Measurements from ENCODE around the gene FIGNL1. TPM values are rescaled to one million over a fixed set of nuclear protein-coding genes. Genes with fewer than 3 reads are reported as not detected.

Gene FIGNL1
- total and polyA plus RNA-seq, 2 of the 4 experiments (the other 2 are of a cell fraction): 8.2 to 27.1 TPM

- no peak overlapping the region for H2AK9ac ChIP-seq (replicated peaks; ENCODE audit: low read depth, low read length, poor library complexity)
- no peak overlapping the region for H3K9ac ChIP-seq (ENCODE audit: low read depth, low read length)
- H3K36me3 ChIP-seq (ENCODE audit: control insufficient read depth, insufficient read depth, low read length): no peaks in the 10 kb centered on the region
- H3K18ac ChIP-seq (ENCODE audit: low read depth, low read length): no peak overlapping the region
- no peak overlapping the region for H4K8ac ChIP-seq (ENCODE audit: low read depth in 2 of 2, low read length in 2 of 2)
- intact Hi-C loops (cut with micrococcal nuclease) (no loop called here), dilution Hi-C loops (cut with HindIII; ENCODE audit: low sequenced_read_pairs, unreplicated experiment) (no loop called here), in situ Hi-C loops (cut with MboI; ENCODE audit: low sequenced_read_pairs) (no loop called here)
- H3K14ac ChIP-seq (replicated peaks; ENCODE audit: low read depth, low read length): no peak overlapping the region
- H3K4me2 ChIP-seq (ENCODE audit: low read depth, low read length): no peak overlapping the region
- H4K91ac ChIP-seq (ENCODE audit: insufficient read depth, low read depth, low read length): no peak overlapping the region
- no TSS peak for BruUV-seq (replicated peaks)
- no peak overlapping the region for H2BK20ac ChIP-seq (ENCODE audit: low read depth, low read length)
- WGBS, 2 experiments (ENCODE audit: extremely low coverage in 2 of 2, insufficient read length in 1 of 2): no CpG with 5 or more reads among the region's 17 CpGs
- no peak overlapping the region for H2BK120ac ChIP-seq (ENCODE audit: low read depth, low read length)
- H2BK15ac ChIP-seq (ENCODE audit: low read depth, low read length): no peak overlapping the region
- H3K4ac ChIP-seq (ENCODE audit: low read depth, low read length): no peak overlapping the region
- no peak for TF ChIP-seq BHLHE40 (IDR thresholded peaks at IDR 0.05; ENCODE audit: low read depth, low read length)
- TF ChIP-seq USF2 (IDR thresholded peaks at IDR 0.05; ENCODE audit: low read depth, low read length): no peak
- TF ChIP-seq RAD21 (IDR thresholded peaks at IDR 0.05; ENCODE audit: low read length): no peak
- no peak for TF ChIP-seq FOS (IDR thresholded peaks at IDR 0.05; ENCODE audit: low read depth, low read length)
- TF ChIP-seq MAFK (IDR thresholded peaks at IDR 0.05; ENCODE audit: low read depth, low read length): no peak
- TF ChIP-seq CTCF (conservative IDR thresholded peaks at IDR 0.05; ENCODE audit: low read depth, low read length): no peak
- TF ChIP-seq NFE2L2 (IDR thresholded peaks at IDR 0.05; ENCODE audit: low read depth, low read length): no peak
- no peak for TF ChIP-seq POLR2A (IDR thresholded peaks at IDR 0.05; ENCODE audit: low read depth, low read length)
- TF ChIP-seq RFX5 (IDR thresholded peaks at IDR 0.05; ENCODE audit: low read depth, low read length): no peak
- TF ChIP-seq RCOR1 (IDR thresholded peaks at IDR 0.05; ENCODE audit: insufficient replicate concordance, low read length): no peak
- no peak for TF ChIP-seq MXI1 (IDR thresholded peaks at IDR 0.05; ENCODE audit: borderline replicate concordance, low read depth, low read length)
- no peak for TF ChIP-seq MAZ (IDR thresholded peaks at IDR 0.05; ENCODE audit: borderline replicate concordance, low read depth, low read length)
- TF ChIP-seq CEBPB (IDR thresholded peaks at IDR 0.05; ENCODE audit: low read depth, low read length): no peak
- TF ChIP-seq ELK1 (IDR thresholded peaks at IDR 0.05; ENCODE audit: borderline replicate concordance, low read depth, low read length): no peak
- no peak for TF ChIP-seq CHD1 (IDR thresholded peaks at IDR 0.05; ENCODE audit: low read depth, low read length)
- no peaks in the 10 kb centered on the region for H3K4me1 ChIP-seq (ENCODE audit: control insufficient read depth, insufficient read depth, low read length)
- H3K79me1 ChIP-seq (ENCODE audit: low read depth in 1 of 2, low read length in 2 of 2): no peaks in the 10 kb centered on the region
- H3K23ac ChIP-seq (ENCODE audit: low read depth, low read length): no peak overlapping the region
- no peak overlapping the region for H4K5ac ChIP-seq (ENCODE audit: low read depth, low read length)
- H2AK5ac ChIP-seq (ENCODE audit: low read depth, low read length): no peak overlapping the region
- H3K56ac ChIP-seq (ENCODE audit: extremely low read depth, insufficient read depth, low read length): no peak overlapping the region
- H3K9me3 ChIP-seq (ENCODE audit: control insufficient read depth, insufficient read depth, low read length): no peaks in the 10 kb centered on the region
- no peaks in the 10 kb centered on the region for H4K20me1 ChIP-seq (ENCODE audit: insufficient read depth, low read length)
- no peaks in the 10 kb centered on the region for H3K9me1 ChIP-seq (ENCODE audit: insufficient read depth, low read length)
- H3K27ac ChIP-seq (ENCODE audit: insufficient read depth, low read length): no peak overlapping the region
- ATAC-seq (ENCODE audit: low read depth) (no peak), DNase-seq (no peak)
- peaks cover 3% of the 10 kb centered on the region; the same call in 1 of the 2 replicates for H3K27me3 ChIP-seq (ENCODE audit: control insufficient read depth, insufficient read depth, low read length)
- ChIA-PET CTCF (interaction anchor here (0.7 kb wide), 1 partner anchor 10 kb away, joined by 3 read pairs; no protein-coding TSS in a partner anchor), POLR2A (ENCODE audit: unreplicated experiment) (no interaction called here)
- peak overlapping the region; percentile 39 for H2AFZ ChIP-seq (replicated peaks; ENCODE audit: low read length, poor library complexity)
- no peak overlapping the region for H2BK5ac ChIP-seq (ENCODE audit: low read depth, low read length, poor library complexity, severe bottlenecking)
- H3K4me3 ChIP-seq (ENCODE audit: insufficient read depth, low read depth, low read length): no peak overlapping the region
Observed at GRCh38 chr7:50409856-50410745, 40.0 kb downstream of the FIGNL1 start.
